Liver (tissue), 9 donors: Measurements from ENCODE around the gene DPYD. TPM values are rescaled to one million over a fixed set of nuclear protein-coding genes. Genes with fewer than 3 reads are reported as not detected.

Experiments
- DNase-seq: peaks from one replicate; pipeline ENCODE4 v3.0.0-alpha.2; 2017; ENCODE audit warnings: low spot score
- H3K27ac ChIP-seq, 2 donors: one replicate each; pipeline ENCODE4 v1.7.0; 2013; ENCODE audit warnings: inconsistent platforms in 2 of 2, low read length in 2 of 2, control low read depth in 1 of 2, low read depth in 1 of 2, mild to moderate bottlenecking in 1 of 2
- H3K27me3 ChIP-seq, 4 donors: one replicate each; pipeline versions ENCODE4 v1.6.1 to v1.7.0; 2013; ENCODE audit warnings: low read length in 3 of 4, inconsistent platforms in 1 of 4, mild to moderate bottlenecking in 1 of 4, moderate library complexity in 1 of 4; ENCODE audit not compliant: control insufficient read depth in 4 of 4, insufficient read depth in 4 of 4
- H3K36me3 ChIP-seq, 4 donors: one replicate each; pipeline versions ENCODE4 v1.6.1 to v1.7.0; 2013; ENCODE audit warnings: low read length in 3 of 4, mild to moderate bottlenecking in 3 of 4, low read depth in 1 of 4, moderate library complexity in 1 of 4; ENCODE audit not compliant: control insufficient read depth in 4 of 4, insufficient read depth in 3 of 4
- H3K4me1 ChIP-seq, 4 donors: one replicate each; pipeline versions ENCODE4 v1.6.1 to v1.7.0; 2013; ENCODE audit warnings: low read length in 3 of 4, mild to moderate bottlenecking in 3 of 4, moderate library complexity in 1 of 4; ENCODE audit not compliant: control insufficient read depth in 4 of 4, insufficient read depth in 4 of 4
- H3K4me3 ChIP-seq, 3 donors: one replicate each; pipeline versions ENCODE4 v1.6.1 to v1.7.0; 2013; ENCODE audit warnings: low read length in 3 of 3, control low read depth in 1 of 3, low read depth in 1 of 3, mild to moderate bottlenecking in 1 of 3
- H3K9ac ChIP-seq, 2 donors: one replicate each; pipeline ENCODE4 v1.7.0; 2013; ENCODE audit warnings: low read length in 2 of 2, mild to moderate bottlenecking in 2 of 2, moderate library complexity in 2 of 2, control low read depth in 1 of 2, low read depth in 1 of 2
- H3K9me3 ChIP-seq, 4 donors: one replicate each; pipeline versions ENCODE4 v1.6.1 to v1.7.0; 2013; ENCODE audit warnings: low read length in 3 of 4; ENCODE audit not compliant: control insufficient read depth in 4 of 4
- ATF3 ChIP-seq: IDR thresholded peaks from 2 replicates; pipeline ENCODE4 v1.6.1; 2016; ENCODE audit warnings: antibody characterized with exemption
- EGR1 ChIP-seq, 2 donors: IDR thresholded peaks; 2 replicates each; pipeline ENCODE4 v1.6.1; 2016 to 2018; ENCODE audit warnings: antibody characterized with exemption in 2 of 2, low read depth in 2 of 2
- FOXA1 ChIP-seq: IDR thresholded peaks from 2 replicates; pipeline ENCODE4 v1.6.1; 2016; ENCODE audit warnings: antibody characterized with exemption
- FOXA2 ChIP-seq: IDR thresholded peaks from 2 replicates; pipeline ENCODE4 v1.6.1; 2016; ENCODE audit warnings: antibody characterized with exemption
- GABPA ChIP-seq, 2 donors: IDR thresholded peaks in 1 of 2; conservative IDR thresholded peaks in 1 of 2; 2 replicates each; pipeline ENCODE4 v1.6.1; 2016; ENCODE audit warnings: antibody characterized with exemption in 2 of 2, mild to moderate bottlenecking in 1 of 2, moderate library complexity in 1 of 2
- HNF4A ChIP-seq, 2 donors: conservative IDR thresholded peaks; 2 replicates each; pipeline ENCODE4 v1.6.1; 2016; ENCODE audit warnings: antibody characterized with exemption in 2 of 2, mild to moderate bottlenecking in 2 of 2
- MAX ChIP-seq: IDR thresholded peaks from 2 replicates; pipeline ENCODE4 v1.6.1; 2016; ENCODE audit warnings: antibody characterized with exemption
- NR2F2 ChIP-seq: IDR thresholded peaks from 2 replicates; pipeline ENCODE4 v1.6.1; 2016; ENCODE audit warnings: antibody characterized with exemption
- RAD21 ChIP-seq, 2 donors: IDR thresholded peaks; 2 replicates each; pipeline ENCODE4 v1.6.1; 2016; ENCODE audit warnings: antibody characterized with exemption in 2 of 2, mild to moderate bottlenecking in 2 of 2
- REST ChIP-seq: IDR thresholded peaks from 2 replicates; pipeline ENCODE4 v1.6.1; 2016; ENCODE audit warnings: antibody characterized with exemption, mild to moderate bottlenecking
- RXRA ChIP-seq, 2 donors: IDR thresholded peaks; 2 replicates each; pipeline ENCODE4 v1.6.1; 2017 to 2018; ENCODE audit warnings: antibody characterized with exemption in 2 of 2, mild to moderate bottlenecking in 1 of 2
- SP1 ChIP-seq: IDR thresholded peaks from 2 replicates; pipeline ENCODE4 v1.6.1; 2018; ENCODE audit warnings: antibody characterized with exemption, mild to moderate bottlenecking
- YY1 ChIP-seq: IDR thresholded peaks from 2 replicates; pipeline ENCODE4 v1.6.1; 2016; ENCODE audit warnings: antibody characterized with exemption, mild to moderate bottlenecking
- WGBS: extraction: QIAGEN DNeasy Blood & Tissue Kit; methylation state at CpG from one replicate; pipeline ENCODE4 v1.1.7; 2013; 5-methylcytosine and 5-hydroxymethylcytosine counted together
- polyA plus RNA-seq, 2 donors: library from polyadenylated mRNA; stranded (reverse) in 1 of 2; unstranded in 1 of 2; fragments of 200-250 nt in 1 of 2; fragments of >200 nt in 1 of 2; fragmentation: Nextera tagmentation in 1 of 2; extraction: Ambion mirVana in 1 of 2; gene quantifications; one replicate each; pipeline versions ENCODE4 v1.2.1 to v1.2.3, GENCODE V29; 2013 to 2015
- total RNA-seq, 2 donors: library from RNA; depleted of rRNA; stranded (reverse); fragments of >200 nt; gene quantifications; one replicate each; pipeline ENCODE4 v1.2.3, GENCODE V29; 2014
- donor health status: healthy.
- donor health status: healthy.
- donor health status: healthy.
- donor health status: healthy.
- donor health status: healthy.

DPYD gene
- total and polyA plus RNA-seq, 4 donors: 16.2 to 142 (median 47.0) TPM

- H3K4me1 ChIP-seq: no peaks in the 10 kb centered on the region
- H3K36me3 ChIP-seq: peaks cover 0 to 3% (median 0%) of the 10 kb centered on the region in 4 donors
- DNase-seq: no peak
- 92% methylated on average over 2 of the region's 2 CpGs for WGBS
- TF ChIP-seq MAX (no peak), YY1 (no peak), GABPA (IDR thresholded peaks at IDR 0.05 in 1 of 2, conservative IDR thresholded peaks at IDR 0.05 in 1 of 2) (no peak), ATF3 (no peak), EGR1 (IDR thresholded peaks at IDR 0.05; ENCODE audit: low read depth in 2 of 2) (no peak), HNF4A (conservative IDR thresholded peaks at IDR 0.05) (no peak)
- H3K9me3 ChIP-seq: no peaks in the 10 kb centered on the region
- no peaks in the 10 kb centered on the region for H3K27me3 ChIP-seq
- H3K27ac ChIP-seq: no peak overlapping the region
- no peak overlapping the region for H3K4me3 ChIP-seq
- H3K9ac ChIP-seq: no peak overlapping the region
Measured at GRCh38 chr1:97423403-97423802, 497.4 kb downstream of the DPYD start.

- DNase-seq: no peak
- Histone ChIP-seq H3K4me3 (no peak overlapping the region), H3K27ac (no peak overlapping the region), H3K4me1 (no peaks in the 10 kb centered on the region), H3K27me3 (no peaks in the 10 kb centered on the region), H3K9ac (no peak overlapping the region), H3K36me3 (peaks cover 0 to 3% (median 0%) of the 10 kb centered on the region in 4 donors), H3K9me3 (no peaks in the 10 kb centered on the region)
- no peak for TF ChIP-seq RXRA (IDR thresholded peaks at IDR 0.05)
- TF ChIP-seq FOXA1: no peak
- no peak for TF ChIP-seq NR2F2
- no peak for TF ChIP-seq GABPA (IDR thresholded peaks at IDR 0.05 in 1 of 2, conservative IDR thresholded peaks at IDR 0.05 in 1 of 2)
Measured at GRCh38 chr1:97417661-97418060, 503.2 kb downstream of the DPYD start.

GRCh38 chr1:97414682-97415312, 506.0 kb downstream of the DPYD start:
- H3K9me3 ChIP-seq: no peaks in the 10 kb centered on the region
- 75% methylated on average over 3 of the region's 3 CpGs for WGBS
- H3K9ac ChIP-seq: no peak overlapping the region
- H3K27me3 ChIP-seq: no peaks in the 10 kb centered on the region
- no peak overlapping the region for H3K27ac ChIP-seq
- H3K36me3 ChIP-seq: peaks cover 0 to 5% (median under 1%) of the 10 kb centered on the region in 4 donors
- no peak for DNase-seq
- TF ChIP-seq EGR1 (IDR thresholded peaks at IDR 0.05; ENCODE audit: low read depth in 2 of 2) (no peak), FOXA1 (no peak), MAX (no peak), HNF4A (conservative IDR thresholded peaks at IDR 0.05) (no peak), REST (no peak), ATF3 (no peak), YY1 (no peak), SP1 (no peak), GABPA (IDR thresholded peaks at IDR 0.05 in 1 of 2, conservative IDR thresholded peaks at IDR 0.05 in 1 of 2) (no peak), FOXA2 (no peak), RAD21 (IDR thresholded peaks at IDR 0.05) (no peak)
- no peak overlapping the region for H3K4me3 ChIP-seq
- H3K4me1 ChIP-seq: no peaks in the 10 kb centered on the region
